Measurements from ENCODE around the gene OGG1. TPM values are rescaled to one million over a fixed set of nuclear protein-coding genes. Genes with fewer than 3 reads are reported as not detected.

The OGG1 gene
- total RNA-seq, 1 experiment from 2014 or later = 38.7 TPM

GRCh38 chr3:9781551-9781950 lies 31.8 kb downstream of the OGG1 start:
- no peak overlapping the region for H3K4me2 ChIP-seq (ENCODE audit: low read length)
- no peaks in the 10 kb centered on the region for H3K27me3 ChIP-seq (ENCODE audit: low read length)
- ChIA-PET POLR2A (ENCODE audit: unreplicated experiment) (interaction anchor here (0.6 to 1.0 kb wide), 2 partner anchors 11 to 165 kb away, joined by 4 to 12 read pairs; partner anchors contain the start of gene ARPC4), CTCF (no interaction called here)
- no peaks in the 10 kb centered on the region for H4K20me1 ChIP-seq (ENCODE audit: low read length)
- intact Hi-C loops (cut with micrococcal nuclease) = no loop called here
- H3K36me3 ChIP-seq (ENCODE audit: low read depth, low read length) = 0 out of 2 replicates have a peak, but pooled peaks cover 4% of the 10 kb centered on the region
- TF ChIP-seq CTCF (conservative IDR thresholded peaks at IDR 0.05; ENCODE audit: low read depth, low read length) (no peak), EZH2 (IDR thresholded peaks at IDR 0.05; ENCODE audit: low read length, unreplicated experiment) (no peak), EZH2phosphoT487 (IDR thresholded peaks at IDR 0.05; ENCODE audit: borderline replicate concordance, low read length) (no peak)
- no peaks in the 10 kb centered on the region for H3K4me1 ChIP-seq (ENCODE audit: insufficient read depth, low read length)
- ATAC-seq (no peak), DNase-seq (no peak)
- no peak overlapping the region for H3K4me3 ChIP-seq (ENCODE audit: low read length)
- H2AFZ ChIP-seq (ENCODE audit: low read length) = no peak overlapping the region
- no peak overlapping the region for H3K9ac ChIP-seq (ENCODE audit: low read length)
- no peaks in the 10 kb centered on the region for H3K9me2 ChIP-seq (replicated peaks; ENCODE audit: low read length)
- BruUV-seq (replicated peaks) = no TSS peak
- no peaks in the 10 kb centered on the region for H3K79me2 ChIP-seq (ENCODE audit: low read length)
- H3K9me3 ChIP-seq (ENCODE audit: low read length) = no peaks in the 10 kb centered on the region
- H3K27ac ChIP-seq (ENCODE audit: low read length) = no peak overlapping the region
- H3F3A ChIP-seq (ENCODE audit: low read length, unreplicated experiment) = no peaks in the 10 kb centered on the region

GRCh38 chr3:9781978-9782603 lies 32.3 kb downstream of the OGG1 start:
- ChIA-PET CTCF (no interaction called here), POLR2A (ENCODE audit: unreplicated experiment) (interaction anchor here (0.6 to 1.0 kb wide), 2 partner anchors 11 to 164 kb away, joined by 4 to 12 read pairs; partner anchors contain the start of gene ARPC4)
- BruUV-seq (replicated peaks) = no TSS peak

More at GRCh38 chr3:9781978-9782603, 32.3 kb downstream of the OGG1 start:
- no peaks in the 10 kb centered on the region for H3K9me3 ChIP-seq (ENCODE audit: low read length)
- no peaks in the 10 kb centered on the region for H4K20me1 ChIP-seq (ENCODE audit: low read length)
- H3K79me2 ChIP-seq (ENCODE audit: low read length) = no peaks in the 10 kb centered on the region
- H2AFZ ChIP-seq (ENCODE audit: low read length) = no peak overlapping the region
- no peak overlapping the region for H3K9ac ChIP-seq (ENCODE audit: low read length)
- no peak for TF ChIP-seq EZH2phosphoT487 (IDR thresholded peaks at IDR 0.05; ENCODE audit: borderline replicate concordance, low read length)
- no peak for TF ChIP-seq EZH2 (IDR thresholded peaks at IDR 0.05; ENCODE audit: low read length, unreplicated experiment)
- no peak for TF ChIP-seq CTCF (conservative IDR thresholded peaks at IDR 0.05; ENCODE audit: low read depth, low read length)
- intact Hi-C loops (cut with micrococcal nuclease) = no loop called here
- no peaks in the 10 kb centered on the region for H3K27me3 ChIP-seq (ENCODE audit: low read length)
- peaks cover 9% of the 10 kb centered on the region; the same call in 1 of the 2 replicates for H3K36me3 ChIP-seq (ENCODE audit: low read depth, low read length)
- DNase-seq (no peak), ATAC-seq (no peak)
- H3K27ac ChIP-seq (ENCODE audit: low read length) = no peak overlapping the region
- H3K9me2 ChIP-seq (replicated peaks; ENCODE audit: low read length) = no peaks in the 10 kb centered on the region
- H3K4me1 ChIP-seq (ENCODE audit: insufficient read depth, low read length) = no peaks in the 10 kb centered on the region
- no peak overlapping the region for H3K4me3 ChIP-seq (ENCODE audit: low read length)
- H3K4me2 ChIP-seq (ENCODE audit: low read length) = no peak overlapping the region
- H3F3A ChIP-seq (ENCODE audit: low read length, unreplicated experiment) = no peaks in the 10 kb centered on the region

All from PC-3 (cell line).